Measurements from ENCODE around the gene POTEJ.
"Not testable (repeated sequence)": the region's sequence is repeated elsewhere in the genome, so short reads cannot be mapped to it uniquely, and the experiment has no call there.

The POTEJ gene

GRCh38 chr2:130611140-130611539 lies at the start of gene POTEJ:
Gene POTEJ, plus strand, starts transcription at chr2:130611440. Its CDS starts 93 bp downstream, at chr2:130611533.
- DNase-seq (ENCODE audit: low read depth in 1 of 2, low spot score in 1 of 2), result not testable (repeated sequence)

GRCh38 chr2:130566165-130566564 lies 45.1 kb upstream of the POTEJ start:
- not testable (repeated sequence) for DNase-seq (ENCODE audit: low read depth in 1 of 2, low spot score in 1 of 2)

- DNase-seq (ENCODE audit: low read depth in 1 of 2, low spot score in 1 of 2), result not testable (repeated sequence)
Observed at GRCh38 chr2:130571929-130572328, 39.3 kb upstream of the POTEJ start.

GRCh38 chr2:130574230-130574629 lies 37.0 kb upstream of the POTEJ start:
- not testable (repeated sequence) for DNase-seq (ENCODE audit: low read depth in 1 of 2, low spot score in 1 of 2)

- DNase-seq (ENCODE audit: low read depth in 1 of 2, low spot score in 1 of 2), result not testable (repeated sequence)
Observed at GRCh38 chr2:130576209-130576784, 34.9 kb upstream of the POTEJ start.

- DNase-seq (ENCODE audit: low read depth in 1 of 2, low spot score in 1 of 2), result not testable (repeated sequence)
Observed at GRCh38 chr2:130577559-130577958, 33.7 kb upstream of the POTEJ start.

GRCh38 chr2:130579121-130579520 lies 32.1 kb upstream of the POTEJ start:
- not testable (repeated sequence) for DNase-seq (ENCODE audit: low read depth in 1 of 2, low spot score in 1 of 2)

- DNase-seq (ENCODE audit: low read depth in 1 of 2, low spot score in 1 of 2), result not testable (repeated sequence)
Observed at GRCh38 chr2:130581491-130581890, 29.7 kb upstream of the POTEJ start.

GRCh38 chr2:130582970-130583369 lies 28.3 kb upstream of the POTEJ start:
- not testable (repeated sequence) for DNase-seq (ENCODE audit: low read depth in 1 of 2, low spot score in 1 of 2)

GRCh38 chr2:130583582-130583981 lies 27.7 kb upstream of the POTEJ start:
- not testable (repeated sequence) for DNase-seq (ENCODE audit: low read depth in 1 of 2, low spot score in 1 of 2)

- DNase-seq (ENCODE audit: low read depth in 1 of 2, low spot score in 1 of 2), result not testable (repeated sequence)
Observed at GRCh38 chr2:130584726-130585125, 26.5 kb upstream of the POTEJ start.

- DNase-seq (ENCODE audit: low read depth in 1 of 2, low spot score in 1 of 2), result peak in 1 of 2 donors; percentile 3
Observed at GRCh38 chr2:130588688-130589458, 22.4 kb upstream of the POTEJ start.

GRCh38 chr2:130590170-130590841 lies 20.9 kb upstream of the POTEJ start:
- not testable (repeated sequence) for DNase-seq (ENCODE audit: low read depth in 1 of 2, low spot score in 1 of 2)

- not testable (repeated sequence) for DNase-seq (ENCODE audit: low read depth in 1 of 2, low spot score in 1 of 2)
Observed at GRCh38 chr2:130590842-130591359, 20.3 kb upstream of the POTEJ start.

GRCh38 chr2:130592791-130593414 lies 18.3 kb upstream of the POTEJ start:
- not testable (repeated sequence) for DNase-seq (ENCODE audit: low read depth in 1 of 2, low spot score in 1 of 2)

GRCh38 chr2:130594011-130594410 lies 17.2 kb upstream of the POTEJ start:
- DNase-seq (ENCODE audit: low read depth in 1 of 2, low spot score in 1 of 2), result not testable (repeated sequence)

- not testable (repeated sequence) for DNase-seq (ENCODE audit: low read depth in 1 of 2, low spot score in 1 of 2)
Observed at GRCh38 chr2:130596757-130597156, 14.5 kb upstream of the POTEJ start.

GRCh38 chr2:130597994-130598393 lies 13.2 kb upstream of the POTEJ start:
- DNase-seq (ENCODE audit: low read depth in 1 of 2, low spot score in 1 of 2), result not testable (repeated sequence)

- not testable (repeated sequence) for DNase-seq (ENCODE audit: low read depth in 1 of 2, low spot score in 1 of 2)
Observed at GRCh38 chr2:130598463-130598862, 12.8 kb upstream of the POTEJ start.

- DNase-seq (ENCODE audit: low read depth in 1 of 2, low spot score in 1 of 2), result not testable (repeated sequence)
Observed at GRCh38 chr2:130599393-130599792, 11.8 kb upstream of the POTEJ start, which contains the start of gene CFC1. Gene CFC1, minus strand, starts transcription at chr2:130599575. Its CDS starts 288 bp downstream, at chr2:130599287.

GRCh38 chr2:130599926-130600325 lies 11.3 kb upstream of the POTEJ start:
- not testable (repeated sequence) for DNase-seq (ENCODE audit: low read depth in 1 of 2, low spot score in 1 of 2)

Data from activated CD4-positive, alpha-beta T cell treated with anti-CD3 and anti-CD28 coated beads, Interleukin-2, amount 50 U/mL, for 24 hours (primary cell).